ENCODE measurements around the gene VPS35.

DNA sequence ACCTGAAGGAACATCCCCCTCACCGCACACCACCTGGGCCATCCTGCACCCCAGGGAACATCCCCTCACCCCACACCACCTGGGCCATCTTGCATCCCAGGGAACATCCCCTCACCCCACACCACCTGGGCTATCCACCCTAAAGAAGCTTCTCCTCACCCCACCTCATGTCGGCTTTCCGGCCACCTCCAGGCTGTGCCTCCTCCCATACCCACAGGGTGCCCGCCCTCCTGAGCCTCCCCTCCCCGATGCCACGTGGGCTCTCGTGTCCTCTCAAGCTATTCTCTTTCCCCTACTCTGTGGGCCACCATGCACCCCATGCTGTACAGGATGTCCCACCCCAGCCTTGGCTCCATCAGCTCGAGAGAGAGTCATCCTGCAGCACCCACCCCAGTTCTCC is 41.1 kb upstream of the VPS35 start:
- no peak for TF ChIP-seq POLR2A (IDR thresholded peaks at IDR 0.05)
- TF ChIP-seq, protein P1, sequence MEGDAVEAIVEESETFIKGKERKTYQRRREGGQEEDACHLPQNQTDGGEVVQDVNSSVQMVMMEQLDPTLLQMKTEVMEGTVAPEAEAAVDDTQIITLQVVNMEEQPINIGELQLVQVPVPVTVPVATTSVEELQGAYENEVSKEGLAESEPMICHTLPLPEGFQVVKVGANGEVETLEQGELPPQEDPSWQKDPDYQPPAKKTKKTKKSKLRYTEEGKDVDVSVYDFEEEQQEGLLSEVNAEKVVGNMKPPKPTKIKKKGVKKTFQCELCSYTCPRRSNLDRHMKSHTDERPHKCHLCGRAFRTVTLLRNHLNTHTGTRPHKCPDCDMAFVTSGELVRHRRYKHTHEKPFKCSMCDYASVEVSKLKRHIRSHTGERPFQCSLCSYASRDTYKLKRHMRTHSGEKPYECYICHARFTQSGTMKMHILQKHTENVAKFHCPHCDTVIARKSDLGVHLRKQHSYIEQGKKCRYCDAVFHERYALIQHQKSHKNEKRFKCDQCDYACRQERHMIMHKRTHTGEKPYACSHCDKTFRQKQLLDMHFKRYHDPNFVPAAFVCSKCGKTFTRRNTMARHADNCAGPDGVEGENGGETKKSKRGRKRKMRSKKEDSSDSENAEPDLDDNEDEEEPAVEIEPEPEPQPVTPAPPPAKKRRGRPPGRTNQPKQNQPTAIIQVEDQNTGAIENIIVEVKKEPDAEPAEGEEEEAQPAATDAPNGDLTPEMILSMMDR (IDR thresholded peaks at IDR 0.05), result no peak
